Measurements from ENCODE around the gene MDH2.
"Not testable (repeated sequence)": the region's sequence is repeated elsewhere in the genome, so short reads cannot be mapped to it uniquely, and the experiment has no call there.

The MDH2 gene

GRCh38 chr7:76049295-76049694 lies 1.4 kb downstream of the MDH2 start:
- no peak for DNase-seq

GRCh38 chr7:76050545-76050944 lies 2.6 kb downstream of the MDH2 start:
- no peak for DNase-seq

- DNase-seq = no peak
Measured at GRCh38 chr7:76051840-76052239, 3.9 kb downstream of the MDH2 start.

- not testable (repeated sequence) for DNase-seq
Measured at GRCh38 chr7:76052681-76053080, 4.8 kb downstream of the MDH2 start.

DNA sequence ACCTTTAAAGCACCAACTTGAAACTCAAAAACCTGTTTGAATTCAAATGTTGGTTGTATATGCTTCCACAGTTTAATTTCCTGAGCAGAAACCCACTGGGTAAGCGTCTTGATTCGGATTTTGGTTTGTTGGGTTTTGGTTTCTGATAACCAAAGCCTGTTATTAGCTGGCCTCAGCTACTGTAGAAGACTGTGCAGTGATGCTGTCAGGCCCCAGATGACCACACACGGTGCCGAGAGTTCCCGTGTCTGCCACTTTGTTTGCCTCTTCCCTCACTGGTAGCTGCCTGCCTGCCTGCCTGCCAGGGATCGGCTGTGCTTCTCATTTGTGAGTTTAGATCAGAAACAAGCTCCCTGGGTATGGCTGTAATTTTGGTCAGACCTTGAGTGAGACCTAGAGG lies 5.6 kb downstream of the MDH2 start:
- DNase-seq = no peak

- no peak for DNase-seq
Measured at GRCh38 chr7:76054123-76055120, 6.5 kb downstream of the MDH2 start.

DNA sequence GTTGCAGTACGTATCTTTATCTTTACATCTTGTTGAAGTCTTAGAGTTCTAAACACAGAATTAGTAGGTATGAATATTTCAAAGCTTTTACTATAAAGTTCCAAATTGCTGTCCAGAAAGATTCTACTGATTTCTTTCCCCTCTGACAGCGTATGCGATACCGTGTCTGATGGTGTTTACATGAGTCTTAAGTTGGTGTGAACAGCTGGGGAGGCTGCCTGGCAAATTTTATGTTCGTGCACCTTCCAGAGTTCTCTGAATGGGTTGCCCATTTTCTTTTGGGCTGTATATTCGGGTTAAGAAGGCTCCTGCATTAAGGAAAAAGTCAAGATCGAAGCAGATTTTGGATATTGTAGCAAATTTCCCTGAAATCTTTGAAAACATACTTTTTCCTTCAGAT lies 8.3 kb downstream of the MDH2 start:
- DNase-seq = no peak

DNA sequence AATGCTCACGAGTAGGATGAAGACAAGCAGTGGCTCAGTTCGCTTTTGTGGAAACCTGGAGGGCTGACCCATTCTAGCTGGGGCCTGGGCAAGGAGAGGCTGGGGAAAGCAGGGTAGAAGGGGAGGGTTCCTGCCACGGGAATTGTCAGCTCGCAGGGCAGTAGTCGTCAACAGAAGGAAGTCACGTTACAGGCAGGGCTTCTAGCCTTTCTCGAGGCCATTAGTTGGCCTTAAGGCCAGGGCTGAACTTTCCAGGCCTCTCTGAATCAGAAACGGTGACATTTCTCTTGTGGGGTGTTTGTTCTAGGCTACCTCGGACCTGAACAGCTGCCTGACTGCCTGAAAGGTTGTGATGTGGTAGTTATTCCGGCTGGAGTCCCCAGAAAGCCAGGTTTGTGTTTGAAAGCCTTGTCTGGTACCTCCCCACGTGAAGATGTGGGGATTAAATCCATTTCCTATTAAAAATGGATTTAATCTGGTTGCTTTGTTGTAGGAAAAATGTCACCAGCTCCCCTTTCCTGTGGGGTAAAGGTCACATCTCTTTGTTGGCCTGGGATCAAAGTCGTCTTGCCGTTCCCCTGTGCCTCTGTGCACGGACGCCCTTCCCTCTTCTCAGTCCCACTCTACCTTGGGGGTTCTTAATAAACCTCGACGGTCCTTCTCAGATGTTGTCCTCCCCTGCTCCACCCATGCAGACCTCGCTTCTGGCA lies 9.4 kb downstream of the MDH2 start:
- DNase-seq = no peak

DNA sequence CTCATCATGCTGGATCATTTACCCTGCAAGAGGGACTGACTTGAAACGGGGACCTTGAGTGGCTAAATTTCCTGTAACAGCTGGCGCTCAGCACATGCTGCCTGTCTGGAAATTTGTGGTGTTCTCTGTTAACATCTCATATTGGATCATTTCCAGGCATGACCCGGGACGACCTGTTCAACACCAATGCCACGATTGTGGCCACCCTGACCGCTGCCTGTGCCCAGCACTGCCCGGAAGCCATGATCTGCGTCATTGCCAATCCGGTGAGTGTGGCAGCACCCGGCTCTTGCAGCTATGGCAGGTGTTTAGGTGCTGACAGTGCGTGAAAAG lies 9.9 kb downstream of the MDH2 start:
- DNase-seq = no peak

- not testable (repeated sequence) for DNase-seq
Measured at GRCh38 chr7:76058745-76059144, 10.8 kb downstream of the MDH2 start.

GRCh38 chr7:76060842-76061241 lies 12.9 kb downstream of the MDH2 start:
- DNase-seq = no peak

DNA sequence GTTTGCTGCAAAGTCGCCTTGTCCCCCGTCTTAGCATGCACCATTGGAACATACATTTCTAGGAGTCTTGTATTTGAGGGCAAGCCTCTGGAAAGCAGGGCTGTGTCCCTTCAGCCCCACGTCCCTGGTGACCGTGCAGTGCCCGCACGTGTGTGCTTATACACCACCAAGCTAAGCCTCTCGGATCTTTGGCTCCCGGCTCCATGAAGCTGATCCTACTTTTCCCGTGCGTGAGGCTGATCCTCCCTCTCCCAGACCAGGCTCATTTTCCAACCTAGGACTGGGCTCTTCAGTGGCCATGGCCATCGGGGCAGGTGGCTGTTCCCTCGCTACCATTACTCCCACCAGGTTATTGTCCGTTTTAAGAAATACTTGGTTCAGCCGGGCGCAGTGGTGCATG lies 14.3 kb downstream of the MDH2 start:
- DNase-seq = no peak

- DNase-seq = no peak
Measured at GRCh38 chr7:76063114-76063513, 15.2 kb downstream of the MDH2 start.

- no peak for DNase-seq
Measured at GRCh38 chr7:76063525-76063924, 15.6 kb downstream of the MDH2 start.

- no peak for DNase-seq
Measured at GRCh38 chr7:76064208-76064970, 16.5 kb downstream of the MDH2 start.

GRCh38 chr7:76065016-76065612 lies 17.2 kb downstream of the MDH2 start:
- no peak for DNase-seq

DNA sequence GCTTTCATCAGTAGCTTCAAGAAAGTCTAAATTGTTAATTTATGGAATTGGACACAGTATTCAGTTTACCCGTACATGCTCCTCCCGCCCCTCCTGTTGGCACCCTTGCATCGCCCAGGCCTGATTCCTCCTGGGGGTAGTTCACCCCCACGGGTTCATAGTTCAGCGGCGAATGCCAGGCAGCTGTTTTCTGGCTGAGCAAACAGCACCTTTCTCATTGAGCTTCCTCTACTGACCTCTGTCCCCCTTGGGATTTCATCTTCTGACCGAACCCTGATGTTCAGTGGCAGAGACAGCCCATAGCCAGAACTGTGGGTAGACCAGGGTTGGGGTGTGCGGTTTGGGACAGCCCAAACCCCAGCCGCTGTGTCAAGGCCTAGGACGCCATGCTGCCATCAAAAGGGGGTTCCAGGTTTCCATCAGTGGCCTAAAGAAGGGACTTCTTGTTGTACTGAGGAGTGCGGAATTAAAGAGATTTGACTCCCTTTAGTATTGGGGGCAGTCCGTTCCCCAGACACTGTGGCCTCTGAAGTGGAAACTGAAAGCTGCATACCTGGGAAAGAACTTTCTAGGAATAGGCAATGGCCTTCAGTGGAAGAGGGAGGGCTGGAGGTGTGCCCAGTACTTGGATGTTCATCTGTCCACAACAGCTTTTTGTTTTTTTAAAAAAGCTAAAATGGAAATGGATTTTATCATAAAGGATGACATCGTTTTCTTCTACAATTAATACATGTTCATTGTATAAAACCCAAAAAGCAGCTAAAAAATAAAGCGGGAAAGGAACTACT lies 19.0 kb downstream of the MDH2 start:
- DNase-seq = no peak

GRCh38 chr7:76069238-76069638 lies 21.3 kb downstream of the MDH2 start:
- no peak for DNase-seq

DNA sequence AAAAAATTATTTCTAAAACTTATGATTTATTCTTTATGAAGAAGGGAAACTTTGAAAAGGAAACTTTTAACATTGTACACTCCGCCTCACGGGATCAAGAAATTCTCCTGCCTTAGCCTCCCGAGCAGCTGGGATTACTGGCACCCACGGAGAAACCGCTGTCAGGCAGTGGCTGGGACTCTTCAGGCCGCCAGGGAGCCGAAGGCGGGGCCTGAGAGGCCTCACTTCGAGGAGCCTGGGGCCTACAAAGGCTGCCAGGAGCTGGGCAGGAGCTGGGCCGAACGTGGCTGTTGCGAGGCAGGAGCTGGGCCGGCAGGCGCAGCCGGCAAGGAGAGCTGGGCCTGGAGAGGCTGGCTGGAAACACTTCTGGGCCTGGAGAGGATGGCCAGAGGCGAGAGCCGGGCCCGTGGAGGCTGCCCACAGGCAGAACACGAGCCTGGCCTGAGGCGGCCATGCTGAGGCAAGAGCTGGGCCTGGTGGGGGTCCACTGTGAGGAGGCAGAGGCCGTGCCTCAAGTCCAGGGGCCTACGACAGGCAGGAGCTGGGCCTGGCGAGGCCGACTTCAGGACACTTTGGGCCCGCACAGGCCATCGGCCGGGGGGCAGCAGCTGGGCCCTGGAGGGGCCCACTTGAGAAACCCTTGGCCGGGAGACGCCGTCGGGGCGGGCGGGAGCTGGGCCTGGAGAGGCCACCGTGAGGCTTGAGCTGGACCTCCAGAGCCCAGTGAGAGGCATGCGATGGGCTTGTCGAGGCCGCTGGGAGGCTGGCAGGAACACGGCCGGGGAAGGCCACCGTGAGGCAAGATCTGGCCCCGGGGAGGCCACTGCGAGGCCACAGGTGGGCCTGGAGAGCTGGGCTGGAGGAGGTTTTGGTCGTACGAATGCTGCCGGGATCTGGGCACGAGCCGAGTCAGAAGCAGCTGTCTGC lies 23.7 kb downstream of the MDH2 start:
- DNase-seq = no peak

DNA sequence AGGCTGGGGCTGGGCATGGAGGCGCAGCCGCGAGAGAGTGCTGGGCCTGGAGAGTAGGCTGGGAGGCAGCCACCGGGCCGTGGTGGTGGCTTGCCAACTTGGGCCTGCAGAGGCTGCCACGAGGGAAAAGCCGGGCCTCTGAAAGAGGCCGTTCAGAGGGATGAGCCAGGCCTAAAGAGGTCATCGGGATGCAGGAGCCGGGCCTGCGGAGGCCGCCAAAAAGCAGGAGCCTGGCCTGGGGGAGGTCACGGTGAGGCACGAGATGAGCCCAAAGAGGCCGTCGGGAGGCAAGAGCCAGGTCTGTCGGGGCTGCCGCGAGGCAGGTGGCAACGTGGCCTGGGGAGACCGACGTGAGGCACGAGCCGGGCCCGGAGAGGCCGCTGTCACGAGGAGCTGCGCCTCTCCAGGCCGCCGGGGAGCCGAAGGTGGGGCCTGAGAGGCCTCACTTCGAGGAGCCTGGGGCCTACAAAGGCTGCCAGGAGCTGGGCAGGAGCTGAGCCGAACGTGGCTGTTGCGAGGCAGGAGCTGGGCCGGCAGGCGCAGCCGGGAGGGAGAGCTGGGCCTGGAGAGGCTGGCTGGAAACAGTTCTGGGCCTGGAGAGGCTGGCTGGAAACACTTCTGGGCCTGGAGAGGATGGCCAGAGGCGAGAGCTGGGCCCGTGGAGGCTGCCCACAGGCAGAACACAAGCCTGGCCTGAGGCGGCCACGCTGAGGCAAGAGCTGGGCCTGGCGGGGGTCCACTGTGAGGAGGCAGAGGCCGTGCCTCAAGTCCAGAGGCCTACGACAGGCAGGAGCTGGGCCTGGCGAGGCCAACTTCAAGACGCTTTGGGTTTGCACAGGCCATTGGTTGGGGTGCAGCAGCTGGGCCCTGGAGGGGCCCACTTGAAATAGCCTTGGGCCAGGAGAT lies 24.6 kb downstream of the MDH2 start:
- no peak for DNase-seq
